NCI-H1436 treated with DMSO at 0.1 percent for 48 hours (cell line): ENCODE data around the gene NRL.

ENCODE experiments used
- DNase-seq: peaks from one replicate; lab custom pipeline; 2025; lab: John Stamatoyannopoulos, UW

The NRL gene

DNA sequence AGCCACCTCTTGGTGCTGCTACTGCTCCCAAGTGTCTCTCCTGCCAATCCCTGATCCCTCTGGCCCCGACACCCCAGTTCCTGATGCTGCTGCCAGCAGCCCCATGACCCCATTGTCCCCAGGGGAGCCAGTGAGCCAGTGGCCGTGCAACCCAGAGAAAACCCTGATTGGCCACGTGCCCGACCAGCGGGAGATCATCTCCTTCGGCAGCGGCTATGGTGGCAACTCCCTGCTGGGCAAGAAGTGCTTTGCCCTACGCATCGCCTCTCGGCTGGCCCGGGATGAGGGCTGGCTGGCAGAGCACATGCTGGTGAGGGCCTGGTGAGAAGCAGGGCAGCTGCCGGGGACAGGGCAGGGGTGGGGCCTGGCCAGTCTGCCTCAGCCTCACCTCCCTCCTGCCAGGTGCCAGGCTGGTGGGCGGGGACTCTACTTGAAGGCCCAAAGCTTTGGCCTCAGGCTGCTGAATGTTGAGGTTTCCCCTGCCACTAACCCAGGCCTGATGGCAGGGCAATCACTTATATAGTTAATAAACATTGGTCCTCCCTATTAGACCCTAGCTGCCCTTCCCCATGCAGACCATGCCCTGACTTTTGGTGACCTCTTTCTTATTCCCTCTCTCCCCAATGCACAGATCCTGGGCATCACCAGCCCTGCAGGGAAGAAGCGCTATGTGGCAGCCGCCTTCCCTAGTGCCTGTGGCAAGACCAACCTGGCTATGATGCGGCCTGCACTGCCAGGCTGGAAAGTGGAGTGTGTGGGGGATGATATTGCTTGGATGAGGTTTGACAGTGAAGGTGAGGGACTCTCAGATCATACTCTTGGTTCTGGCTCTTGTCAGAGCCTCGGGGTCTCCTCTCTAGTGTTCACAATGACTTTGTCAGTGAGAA, 15.6 kb downstream of the NRL start:
- no peak for DNase-seq

DNA sequence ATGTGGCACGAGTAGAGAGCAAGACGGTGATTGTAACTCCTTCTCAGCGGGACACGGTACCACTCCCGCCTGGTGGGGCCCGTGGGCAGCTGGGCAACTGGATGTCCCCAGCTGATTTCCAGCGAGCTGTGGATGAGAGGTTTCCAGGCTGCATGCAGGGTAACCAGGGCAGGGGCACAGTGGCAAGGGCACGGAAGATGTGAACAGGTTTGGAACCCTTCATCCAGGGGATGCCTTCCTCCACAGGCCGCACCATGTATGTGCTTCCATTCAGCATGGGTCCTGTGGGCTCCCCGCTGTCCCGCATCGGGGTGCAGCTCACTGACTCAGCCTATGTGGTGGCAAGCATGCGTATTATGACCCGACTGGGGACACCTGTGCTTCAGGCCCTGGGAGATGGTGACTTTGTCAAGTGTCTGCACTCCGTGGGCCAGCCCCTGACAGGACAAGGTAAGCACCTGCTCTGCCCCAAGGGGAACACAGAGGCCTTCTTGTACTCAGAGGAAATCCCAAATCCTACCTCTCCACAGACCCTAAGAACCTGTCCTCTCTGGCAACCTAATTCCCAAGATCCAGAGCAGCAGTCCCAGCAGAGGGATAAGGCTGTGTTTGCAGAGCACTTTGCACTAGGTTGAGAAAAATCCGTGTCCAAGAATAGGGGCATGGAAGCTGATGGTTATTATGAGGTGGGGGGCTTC, 16.4 kb downstream of the NRL start:
- DNase-seq: no peak

DNA sequence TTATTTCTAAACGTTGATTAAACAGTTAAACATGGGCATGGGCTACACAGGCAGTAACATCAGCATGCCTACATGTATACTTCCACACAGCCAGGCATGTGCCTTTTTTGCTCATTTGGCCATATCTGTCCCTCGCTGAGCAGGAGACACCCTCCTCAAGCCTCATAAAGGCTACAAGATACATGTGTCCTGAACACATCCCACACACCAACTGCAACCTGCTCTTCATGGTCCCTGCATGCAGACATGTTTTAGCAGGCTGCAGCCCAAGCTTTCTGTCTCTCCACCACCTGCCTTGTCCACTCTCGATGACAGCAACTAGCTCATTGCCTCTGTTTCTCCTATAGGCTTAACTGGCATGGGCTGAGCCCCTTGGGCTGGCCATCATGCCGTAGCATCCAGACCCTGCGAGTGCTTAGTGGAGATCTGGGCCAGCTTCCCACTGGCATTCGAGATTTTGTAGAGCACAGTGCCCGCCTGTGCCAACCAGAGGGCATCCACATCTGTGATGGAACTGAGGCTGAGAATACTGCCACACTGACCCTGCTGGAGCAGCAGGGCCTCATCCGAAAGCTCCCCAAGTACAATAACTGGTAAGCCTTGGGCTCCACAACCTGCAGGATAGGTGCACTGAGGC, 18.1 kb downstream of the NRL start:
- DNase-seq: no peak

DNA sequence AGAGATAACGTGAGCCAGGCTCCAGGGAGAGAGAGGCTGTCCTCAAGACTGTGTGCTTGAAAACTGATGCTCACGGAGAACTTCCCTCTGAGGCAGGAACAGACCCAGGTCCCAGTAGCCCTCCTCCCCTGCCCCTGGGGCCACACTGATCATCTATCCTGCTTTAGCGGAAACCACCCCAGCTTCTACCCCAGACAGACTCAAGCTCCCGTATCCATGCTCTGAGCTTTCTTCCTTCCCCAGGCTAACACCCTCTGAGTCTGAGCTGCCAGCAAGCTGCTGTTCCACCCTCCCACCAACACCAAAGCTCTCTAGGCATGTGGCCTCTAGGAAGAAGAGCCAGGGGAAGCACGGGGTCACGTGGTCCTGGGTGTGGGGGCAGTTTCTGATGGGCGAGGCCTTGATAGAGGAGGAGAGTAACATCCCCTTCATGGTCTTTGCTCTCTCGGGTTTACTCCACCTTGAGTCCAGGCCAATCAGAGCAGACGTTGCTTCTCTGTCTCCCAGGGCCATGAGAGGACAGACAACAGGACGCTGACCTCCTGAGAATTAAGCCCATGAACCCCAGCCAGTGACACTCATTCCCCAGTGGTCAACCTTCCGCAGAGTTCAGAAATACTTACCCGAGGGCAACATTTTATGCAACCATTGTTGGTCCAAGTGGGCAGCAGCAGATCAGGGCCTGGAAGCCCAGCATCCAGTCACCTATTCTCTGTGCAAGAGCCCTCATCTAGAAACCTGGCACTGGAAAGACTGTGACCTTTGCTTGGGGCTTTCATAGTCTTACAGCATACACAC, 19.3 kb downstream of the NRL start:
- DNase-seq: no peak

DNA sequence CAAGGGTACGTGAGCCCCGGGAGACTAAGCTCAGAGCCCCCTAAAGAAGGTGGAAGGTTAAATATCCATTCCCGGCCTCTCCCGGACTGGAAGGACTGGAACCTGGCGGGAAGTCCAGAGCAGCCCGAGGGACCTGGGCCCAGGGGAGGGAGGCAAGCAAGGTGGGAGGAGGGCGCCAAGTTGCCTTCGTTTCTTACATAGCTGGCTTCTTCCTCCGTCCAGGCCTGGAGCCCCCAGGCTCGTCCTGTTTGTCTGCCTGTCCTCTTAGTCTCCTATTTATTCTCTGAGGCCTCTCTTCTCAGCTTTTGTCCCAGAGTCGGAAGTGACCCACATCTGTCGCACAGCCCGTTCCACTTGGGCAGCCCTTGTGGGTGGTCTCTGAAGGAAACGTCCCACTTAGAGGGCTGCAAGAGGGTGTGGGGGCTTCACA, 19.9 kb downstream of the NRL start:
- no peak for DNase-seq

DNA sequence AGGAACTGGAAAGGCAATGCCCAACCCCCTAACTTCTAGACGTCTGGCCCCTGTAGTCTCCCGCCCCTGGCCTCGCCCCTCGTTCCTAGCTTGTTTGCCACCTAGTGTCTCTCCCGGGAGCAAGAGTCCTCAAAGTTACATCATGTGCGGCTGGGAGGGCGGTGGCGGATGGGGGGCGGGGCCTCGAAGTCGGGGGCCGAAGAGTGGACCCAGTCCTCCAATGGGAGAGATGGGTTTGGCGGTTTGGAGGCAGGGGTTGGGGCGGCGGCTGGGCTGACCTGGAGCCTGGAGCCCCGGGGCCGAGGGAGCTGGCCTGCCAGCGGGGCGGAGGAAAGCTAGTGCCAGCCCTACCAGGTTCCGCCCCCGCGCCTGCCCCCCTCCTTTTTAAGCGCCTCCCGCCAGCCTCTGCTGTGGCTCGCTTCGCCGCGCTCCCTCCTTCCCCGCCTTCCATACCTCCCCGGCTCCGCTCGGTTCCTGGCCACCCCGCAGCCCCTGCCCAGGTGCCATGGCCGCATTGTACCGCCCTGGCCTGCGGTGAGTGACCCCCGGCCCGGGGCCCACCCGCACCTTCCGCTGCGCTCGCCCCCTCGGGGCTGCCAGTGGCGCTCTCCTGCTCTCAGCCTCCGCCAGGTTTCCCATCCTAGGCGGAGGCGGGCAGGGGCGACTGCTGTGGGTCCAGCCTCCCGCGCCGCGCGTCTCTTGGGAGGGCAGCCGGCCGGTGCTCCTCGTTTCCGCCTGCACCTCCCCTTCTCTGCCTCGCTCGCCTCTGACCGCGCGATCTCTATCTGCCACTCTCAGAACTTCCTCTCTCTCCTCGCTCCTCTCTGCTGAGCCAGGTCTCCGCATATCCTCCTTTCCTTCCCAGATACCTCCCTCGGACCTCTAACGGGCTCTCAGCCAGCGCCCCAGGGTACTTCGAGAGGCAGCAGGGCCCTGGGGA, 20.6 kb downstream of the NRL start, which contains the start of gene PCK2:
TSS of gene PCK2 (plus strand) at position 411 of the 940 bp plus-strand sequence. CDS start at position 506, 95 bp downstream.
- DNase-seq: peak; percentile 71

DNA sequence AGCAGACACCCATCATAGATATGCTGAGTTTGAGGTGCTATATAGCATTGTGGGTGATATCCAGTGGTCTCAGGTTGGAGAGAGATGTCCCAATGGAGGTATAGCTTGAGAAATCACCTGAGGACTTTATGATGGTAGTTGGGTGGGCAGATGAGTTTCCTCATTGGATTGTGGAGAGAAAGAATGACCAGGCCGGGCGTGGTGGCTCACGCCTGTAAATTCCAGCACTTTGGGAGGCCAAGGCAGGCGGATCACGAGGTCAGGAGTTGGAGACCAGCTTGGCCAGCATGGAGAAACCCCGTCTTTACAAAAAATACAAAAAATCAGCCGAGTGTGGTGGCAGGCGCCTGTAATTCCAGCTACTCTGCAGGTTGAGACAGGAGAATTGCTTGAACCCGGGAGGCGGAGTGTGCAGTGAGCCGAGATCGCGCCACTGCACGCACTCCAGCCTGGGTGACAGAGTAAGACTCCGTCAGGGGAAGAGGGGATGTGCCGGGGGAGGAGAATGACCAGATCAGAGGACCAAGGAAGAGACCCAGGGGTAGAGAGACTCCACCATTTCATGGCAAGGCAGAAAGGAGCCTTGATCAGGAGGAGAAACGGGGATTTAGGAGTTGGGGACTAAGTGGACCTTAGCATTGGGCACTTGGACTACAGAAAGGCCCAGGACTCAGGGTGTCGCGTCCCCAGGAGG, 21.4 kb downstream of the NRL start:
- DNase-seq: no peak

DNA sequence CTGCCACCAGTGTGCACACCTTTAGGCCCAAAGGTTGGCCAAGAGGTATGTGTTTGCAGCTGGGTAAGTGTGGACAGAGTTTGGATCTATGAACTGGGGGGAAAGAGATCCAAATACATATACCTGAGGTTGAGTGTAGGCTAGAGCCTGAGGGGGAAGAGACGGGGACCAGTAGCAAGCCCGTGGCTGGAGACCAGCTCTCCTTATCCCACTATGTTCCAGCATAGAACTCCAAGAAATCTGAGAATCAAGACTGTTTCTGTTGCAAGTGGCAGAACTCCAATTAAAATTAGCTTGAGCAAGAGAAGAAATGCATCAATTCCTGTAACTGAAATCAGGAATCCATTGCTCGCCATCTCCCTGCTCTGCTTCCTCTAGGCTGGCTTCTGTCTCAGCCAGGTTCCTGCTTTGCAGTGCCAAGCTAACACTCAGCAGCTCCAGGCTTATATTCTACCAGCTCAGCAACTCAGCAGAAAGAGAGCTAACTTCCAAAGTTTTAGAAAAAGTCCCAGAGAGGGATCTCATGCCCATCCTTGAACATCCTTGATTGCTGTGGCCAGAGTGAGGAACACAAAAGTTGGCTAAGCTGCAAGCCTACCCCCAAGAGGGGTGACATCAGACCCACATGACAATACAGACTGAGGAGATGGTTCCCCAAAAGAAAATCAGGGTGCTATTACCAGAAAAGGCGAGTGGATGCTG, 22.1 kb downstream of the NRL start:
- DNase-seq: no peak

DNA sequence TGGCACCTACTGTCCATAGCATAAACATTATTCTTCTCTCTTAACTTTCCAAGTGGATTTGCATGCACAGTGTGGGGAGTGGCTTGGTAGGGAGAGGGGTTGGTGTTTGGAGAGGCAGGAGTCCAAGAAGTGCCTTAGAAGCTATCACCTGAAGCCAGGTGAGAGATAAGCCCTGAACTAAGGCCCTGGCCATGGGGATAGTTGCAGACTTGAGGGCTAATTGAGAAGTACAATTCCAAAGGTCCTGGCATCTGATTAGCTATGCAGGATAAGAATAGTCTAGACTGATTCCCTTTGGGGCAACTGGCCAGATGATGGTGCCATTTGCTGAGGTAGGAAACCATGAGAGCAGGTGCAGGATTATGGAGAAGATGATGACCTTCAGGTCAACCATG, 22.6 kb downstream of the NRL start:
- DNase-seq: no peak

DNA sequence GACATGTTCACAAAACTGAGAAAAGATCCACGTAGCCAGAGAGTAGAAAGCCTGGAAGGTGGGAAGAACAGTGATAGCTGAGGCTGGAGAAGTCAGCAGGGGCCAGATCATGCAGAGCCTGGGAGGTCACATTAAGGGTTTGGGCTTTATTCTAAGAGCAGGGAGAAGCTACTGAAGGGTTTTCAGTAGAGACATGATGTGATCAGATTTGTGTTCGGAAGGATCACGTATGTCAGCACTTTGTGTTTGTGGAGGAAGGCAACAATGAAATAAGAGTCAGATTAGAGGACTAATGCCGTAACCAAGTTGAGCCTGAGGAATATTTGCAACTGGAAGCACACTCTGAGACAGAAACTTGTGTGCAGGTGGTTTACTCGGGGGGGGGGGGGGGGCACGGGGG, 24.9 kb downstream of the NRL start:
- DNase-seq: no peak

DNA sequence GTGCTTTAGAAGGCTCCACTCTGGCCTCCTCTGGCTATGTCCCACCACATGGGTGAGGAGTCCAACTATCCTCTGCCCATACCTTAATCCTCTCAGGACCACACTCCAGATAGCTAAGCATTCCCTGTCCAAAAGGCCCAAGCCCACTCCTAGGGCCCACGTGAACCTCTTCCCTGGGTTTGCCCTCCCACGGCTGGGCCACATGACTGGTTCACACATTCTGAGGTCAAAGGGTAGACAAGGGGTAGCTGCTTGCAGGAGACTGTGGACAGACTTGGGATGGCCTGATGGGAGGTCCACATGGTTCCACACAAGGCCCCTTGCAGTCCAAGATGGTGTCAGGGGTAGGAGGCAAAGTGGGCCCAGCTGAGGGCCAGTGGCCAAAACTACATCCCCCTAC, 26.7 kb downstream of the NRL start:
- no peak for DNase-seq

DNA sequence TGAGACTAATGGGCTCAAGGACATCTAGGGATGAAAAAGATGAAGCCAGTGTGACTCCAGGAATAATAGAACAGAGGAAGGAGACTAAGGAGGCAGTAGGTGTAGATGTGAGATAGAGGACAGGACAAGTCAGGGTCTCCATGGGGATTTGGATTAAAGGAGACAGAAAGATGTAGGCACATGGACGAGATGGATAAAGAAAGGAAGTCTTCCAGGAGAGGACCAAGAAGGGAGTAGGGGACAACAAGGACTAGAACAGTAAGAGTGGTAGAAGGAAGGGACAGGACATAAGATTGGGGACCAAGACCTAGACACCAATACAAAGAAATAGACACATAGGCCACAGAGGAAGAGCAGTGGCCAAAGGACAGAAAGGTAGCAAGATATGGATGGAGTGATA, 27.7 kb downstream of the NRL start:
- no peak for DNase-seq

DNA sequence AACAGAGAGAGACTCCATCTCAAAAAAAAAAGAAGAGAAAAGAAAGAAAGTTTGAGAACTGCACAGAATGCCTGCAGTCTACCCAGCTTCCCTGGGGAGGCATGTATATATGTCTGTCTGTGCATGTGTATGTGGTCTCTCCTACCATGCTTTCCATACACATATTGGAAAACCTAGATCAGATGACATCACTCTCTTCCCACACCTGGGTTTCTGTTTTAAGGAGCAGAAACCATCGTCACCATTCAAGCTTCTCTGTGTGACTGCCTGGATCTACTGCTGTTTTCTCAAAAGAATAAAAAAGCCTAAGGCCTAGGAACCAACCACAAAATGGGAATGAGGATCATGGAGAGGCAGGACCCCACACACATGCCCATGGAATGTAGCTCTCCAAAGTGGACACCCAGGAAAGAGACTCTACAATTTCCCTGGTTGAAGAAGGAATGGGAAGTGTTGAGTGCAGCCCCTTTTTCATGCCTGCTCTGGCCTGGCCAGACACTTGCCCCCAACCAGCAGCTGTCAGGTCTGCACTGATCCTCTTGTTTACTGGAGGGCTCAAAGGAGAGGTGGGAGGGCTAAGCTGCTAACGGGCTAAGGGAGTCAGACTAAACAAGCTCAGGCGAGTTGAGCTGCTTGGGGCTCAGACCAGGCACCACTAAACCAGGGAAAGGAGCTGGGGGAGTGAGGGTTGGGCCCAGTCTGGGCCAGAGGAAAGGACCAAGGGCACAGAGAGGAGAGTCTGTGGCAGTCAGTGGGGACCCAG, 28.4 kb downstream of the NRL start:
- DNase-seq: no peak

DNA sequence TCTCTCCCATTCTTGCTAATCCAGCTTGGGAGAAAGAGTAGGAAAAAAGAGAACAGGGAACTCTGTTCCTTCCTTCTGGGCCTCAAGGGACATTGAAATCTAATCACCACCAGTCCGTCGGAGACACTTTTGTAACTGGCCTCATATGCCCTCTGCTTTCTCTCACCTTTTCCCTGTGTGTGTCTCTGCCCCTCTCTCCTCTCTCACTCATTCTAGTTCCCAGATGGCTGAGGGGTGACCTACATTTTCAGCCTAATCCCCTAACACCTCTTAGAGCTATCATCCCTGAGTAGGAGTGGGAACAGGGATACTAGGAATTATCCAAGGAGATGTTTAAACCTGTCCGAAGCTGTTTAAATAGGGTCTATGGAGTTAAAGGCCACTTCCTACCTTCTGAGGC, 29.5 kb downstream of the NRL start:
- DNase-seq: no peak

DNA sequence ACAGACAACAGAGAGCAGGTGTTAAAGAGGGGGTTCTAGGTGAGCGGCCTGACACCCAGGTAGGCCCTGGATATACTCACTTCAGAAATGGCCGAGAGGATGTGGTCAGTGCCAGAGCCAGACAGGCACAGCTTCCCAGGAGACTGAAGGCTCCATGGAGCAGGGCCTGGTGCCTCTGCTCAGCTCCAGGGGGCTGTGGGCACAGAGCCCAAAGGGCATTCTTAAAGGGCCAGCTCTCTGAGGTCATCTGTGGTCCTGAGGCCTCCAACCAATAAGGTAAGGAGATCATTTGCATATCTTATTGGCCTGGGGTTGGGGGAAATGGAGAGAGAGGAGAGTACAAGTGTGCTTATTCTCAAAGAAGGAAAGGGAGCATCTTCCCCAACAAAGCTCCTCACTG, 30.3 kb downstream of the NRL start:
- DNase-seq: no peak

DNA sequence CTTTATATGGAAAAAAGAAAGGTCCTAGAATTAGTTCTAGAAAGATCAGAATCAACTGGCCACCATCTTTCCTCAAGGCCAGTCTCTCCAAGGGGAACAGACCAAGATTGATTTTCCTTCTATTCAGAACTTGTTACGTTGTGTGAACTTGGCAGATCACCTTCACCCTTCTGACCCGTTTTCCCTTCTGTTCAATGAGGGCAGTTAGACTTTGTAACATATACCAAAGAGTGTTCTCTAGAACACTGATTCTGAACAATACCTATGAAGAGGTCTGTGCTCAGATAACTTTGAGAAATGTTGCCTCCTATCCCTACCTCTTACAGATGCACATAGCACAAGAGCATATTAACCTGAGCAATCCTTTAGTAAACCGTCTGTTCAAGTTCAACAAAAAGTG, 31.3 kb downstream of the NRL start:
- DNase-seq: no peak

DNA sequence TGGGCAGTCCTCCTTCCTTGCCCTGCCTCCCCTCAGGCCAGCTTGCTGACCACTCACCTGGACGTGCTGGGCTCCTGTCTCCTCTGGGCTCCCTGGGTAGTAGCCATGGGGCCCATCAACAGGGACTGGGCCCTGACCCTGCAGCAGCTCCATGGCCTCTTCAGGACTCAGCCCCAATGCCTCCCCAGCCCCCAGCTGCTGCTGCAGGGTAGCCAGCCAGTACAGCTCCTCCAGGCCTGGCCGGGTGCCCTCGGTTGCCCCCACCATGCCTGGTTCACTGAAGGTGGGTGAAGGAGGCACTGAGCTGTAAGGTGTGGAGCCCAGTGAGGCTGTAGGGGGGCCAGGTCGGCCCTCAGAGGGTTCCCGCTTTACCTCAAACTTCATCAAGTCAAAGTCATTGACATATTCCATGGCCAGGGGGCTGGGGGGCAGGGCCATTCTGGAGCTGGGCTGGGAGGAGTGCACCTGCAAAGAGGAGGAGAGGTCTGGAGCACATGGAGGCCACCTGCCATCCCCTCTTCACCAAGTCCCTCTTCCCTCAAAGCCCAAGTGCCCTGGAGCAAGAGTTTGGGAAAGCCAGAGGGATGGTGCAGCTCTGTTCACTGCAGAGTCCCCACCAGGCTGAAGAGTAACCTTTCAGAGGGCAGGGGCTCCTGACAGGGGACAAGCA, 32.2 kb downstream of the NRL start:
- DNase-seq: no peak

DNA sequence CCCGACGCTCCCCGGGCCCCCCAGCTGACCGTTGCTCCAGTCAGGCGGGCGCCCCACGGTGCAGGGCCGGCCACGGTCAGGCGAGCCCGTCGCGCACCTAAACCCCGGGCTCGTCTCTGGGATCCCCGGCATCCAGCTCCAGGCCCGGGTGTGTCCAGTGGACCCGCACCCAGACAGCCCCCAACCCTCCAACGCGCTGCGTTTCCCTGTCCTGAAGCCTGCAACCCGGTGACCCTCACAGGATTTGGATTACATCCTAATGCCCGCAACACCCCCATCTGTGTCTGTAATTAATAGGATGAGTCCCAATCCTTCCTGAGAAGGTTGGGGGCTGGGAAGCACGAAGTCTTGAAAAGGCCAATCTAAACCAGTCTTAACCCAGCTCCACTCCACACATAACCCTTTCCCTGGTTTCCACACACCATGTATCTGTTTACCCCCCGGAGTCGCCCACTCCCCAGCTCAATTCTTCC, 33.0 kb downstream of the NRL start:
- no peak for DNase-seq
